ENCODE data around the gene VLDLR.

VLDLR gene

GRCh38 chr9:2622461-2623287 lies 1.1 kb downstream of the VLDLR start:
- no peak for DNase-seq

GRCh38 chr9:2623288-2624050 lies 1.9 kb downstream of the VLDLR start:
- no peak for DNase-seq

- no peak for DNase-seq
These were observed 2.6 kb downstream of the VLDLR start for GRCh38 chr9:2624051-2624682.

- DNase-seq, result no peak
These were observed 3.8 kb downstream of the VLDLR start for GRCh38 chr9:2625427-2625826.

GRCh38 chr9:2628919-2629318 lies 7.3 kb downstream of the VLDLR start:
- no peak for DNase-seq

- no peak for DNase-seq
These were observed 8.6 kb downstream of the VLDLR start for GRCh38 chr9:2630158-2630557.

- no peak for DNase-seq
These were observed 9.7 kb downstream of the VLDLR start for GRCh38 chr9:2631263-2631662.

- DNase-seq, result no peak
These were observed 12.6 kb downstream of the VLDLR start for GRCh38 chr9:2634153-2634552.

GRCh38 chr9:2634818-2635217 lies 13.2 kb downstream of the VLDLR start:
- DNase-seq, result no peak

- DNase-seq, result no peak
These were observed 14.3 kb downstream of the VLDLR start for GRCh38 chr9:2635922-2636321.

GRCh38 chr9:2637390-2637789 lies 15.8 kb downstream of the VLDLR start:
- no peak for DNase-seq

GRCh38 chr9:2638871-2639673 lies 17.5 kb downstream of the VLDLR start:
- DNase-seq, result no peak

GRCh38 chr9:2639786-2640185 lies 18.2 kb downstream of the VLDLR start:
- no peak for DNase-seq

GRCh38 chr9:2640570-2640969 lies 19.0 kb downstream of the VLDLR start:
- DNase-seq, result no peak

- no peak for DNase-seq
These were observed 19.4 kb downstream of the VLDLR start for GRCh38 chr9:2641033-2641432.

- DNase-seq, result no peak
These were observed 20.5 kb downstream of the VLDLR start for GRCh38 chr9:2642068-2642467.

- DNase-seq, result no peak
These were observed 24.0 kb downstream of the VLDLR start for GRCh38 chr9:2645569-2645968.

- DNase-seq, result no peak
These were observed 33.9 kb downstream of the VLDLR start for GRCh38 chr9:2655411-2655901.

- DNase-seq, result no peak
These were observed 35.8 kb downstream of the VLDLR start for GRCh38 chr9:2657427-2657826.

- peak in 1 of 2 experiments; percentile 8 for DNase-seq
These were observed 40.9 kb downstream of the VLDLR start for GRCh38 chr9:2662496-2662895.

- DNase-seq, result peak; percentile 25 to 73
These were observed 42.0 kb downstream of the VLDLR start for GRCh38 chr9:2663461-2664173.
